DND-41 (cell line): ENCODE data around the gene RNF43.

Source experiments
- ATAC-seq: fragments of 200-7000 bp; cut with Tn5 transposase; 3 replicates; pipeline ENCODE4 v1.9.1; 2021; ENCODE audit warnings: low read depth; ENCODE audit not compliant: insufficient read depth
- DNase-seq: peaks from one replicate; pipeline ENCODE4 v3.0.0-alpha.2; 2020
- H2AFZ ChIP-seq: 2 replicates; pipeline ENCODE4 v1.6.0; 2012; ENCODE audit warnings: low read depth, low read length
- H3K27ac ChIP-seq: 2 replicates; pipeline ENCODE4 v1.5.1; 2012; ENCODE audit warnings: low read length, inconsistent platforms
- H3K27me3 ChIP-seq: fragments of 200-600 bp; sonication (generic); 2 replicates; pipeline ENCODE4 v1.6.0; 2012; ENCODE audit warnings: low read length, mild to moderate bottlenecking, inconsistent platforms; ENCODE audit not compliant: insufficient read depth, poor library complexity
- H3K36me3 ChIP-seq: 2 replicates; pipeline ENCODE4 v1.5.1; 2012; ENCODE audit warnings: low read length, inconsistent platforms; ENCODE audit not compliant: insufficient read depth
- H3K4me1 ChIP-seq: 2 replicates; pipeline ENCODE4 v1.5.1; 2012; ENCODE audit warnings: mild to moderate bottlenecking, low read length; ENCODE audit not compliant: insufficient read depth
- H3K4me2 ChIP-seq: 2 replicates; pipeline ENCODE4 v1.6.0; 2012; ENCODE audit warnings: mild to moderate bottlenecking, moderate library complexity, low read length, inconsistent platforms; ENCODE audit not compliant: insufficient read depth
- H3K4me3 ChIP-seq, 2 experiments: fragments of 200-600 bp in 1 of 2; shearing (Covaris generic) in 1 of 2; 2 replicates each; pipeline ENCODE4 v1.5.1; 2012 to 2016; ENCODE audit warnings: inconsistent platforms in 2 of 2, low read length in 2 of 2, mild to moderate bottlenecking in 2 of 2, low read depth in 1 of 2, moderate library complexity in 1 of 2
- H3K79me2 ChIP-seq: 2 replicates; pipeline ENCODE4 v1.6.0; 2012; ENCODE audit warnings: low read length, inconsistent platforms; ENCODE audit not compliant: insufficient read depth
- H3K9ac ChIP-seq: 2 replicates; pipeline ENCODE4 v1.6.0; 2012; ENCODE audit warnings: low read depth, mild to moderate bottlenecking, inconsistent platforms, low read length, moderate library complexity
- H3K9me3 ChIP-seq: 2 replicates; pipeline ENCODE4 v1.5.1; 2012; ENCODE audit warnings: low read length, moderate library complexity, mild to moderate bottlenecking, inconsistent platforms; ENCODE audit not compliant: insufficient read depth, severe bottlenecking
- H4K20me1 ChIP-seq: 2 replicates; pipeline ENCODE4 v1.6.0; 2012; ENCODE audit warnings: low read length; ENCODE audit not compliant: insufficient read depth
- CTCF ChIP-seq: IDR thresholded peaks from 2 replicates; pipeline ENCODE4 v1.5.1; 2012; ENCODE audit warnings: borderline replicate concordance, low read length, moderate library complexity, mild to moderate bottlenecking; ENCODE audit not compliant: poor library complexity, severe bottlenecking; ENCODE audit errors: extremely low read depth
- EZH2 ChIP-seq: IDR thresholded peaks from 3 replicates; pipeline ENCODE4 v1.6.1; 2012; ENCODE audit warnings: borderline replicate concordance, low read depth, mild to moderate bottlenecking, moderate library complexity, low read length, inconsistent platforms; ENCODE audit not compliant: severe bottlenecking

Gene RNF43

GRCh38 chr17:58396173-58396572, 21.2 kb downstream of the RNF43 start:
- H3K27me3 ChIP-seq = peaks cover 35% of the 10 kb centered on the region
- DNase-seq (no peak), ATAC-seq (no peak)
- no peak overlapping the region for H3K27ac ChIP-seq
- no peaks in the 10 kb centered on the region for H3K79me2 ChIP-seq
- no peak overlapping the region for H3K4me2 ChIP-seq
- TF ChIP-seq CTCF (no peak), EZH2 (no peak)
- H3K4me1 ChIP-seq = no peaks in the 10 kb centered on the region
- no peaks in the 10 kb centered on the region for H3K36me3 ChIP-seq
- no peaks in the 10 kb centered on the region for H4K20me1 ChIP-seq
- H3K9me3 ChIP-seq = no peaks in the 10 kb centered on the region
- H3K4me3 ChIP-seq = no peak overlapping the region
- no peak overlapping the region for H2AFZ ChIP-seq
- H3K9ac ChIP-seq = no peak overlapping the region

- ATAC-seq = no peak
- no peaks in the 10 kb centered on the region for H3K36me3 ChIP-seq
- no peaks in the 10 kb centered on the region for H4K20me1 ChIP-seq
- H2AFZ ChIP-seq = no peak overlapping the region
- TF ChIP-seq EZH2 (no peak), CTCF (no peak)
- peaks cover 29% of the 10 kb centered on the region for H3K27me3 ChIP-seq
- no peak for DNase-seq
- H3K4me1 ChIP-seq = no peaks in the 10 kb centered on the region
- H3K9me3 ChIP-seq = no peaks in the 10 kb centered on the region
- no peak overlapping the region for H3K27ac ChIP-seq
- H3K9ac ChIP-seq = no peak overlapping the region
- H3K4me2 ChIP-seq = no peak overlapping the region
- H3K79me2 ChIP-seq = no peaks in the 10 kb centered on the region
- H3K4me3 ChIP-seq = no peak overlapping the region
Observed at GRCh38 chr17:58394534-58395223, 22.7 kb downstream of the RNF43 start.

- no peak for TF ChIP-seq EZH2
- no peak for TF ChIP-seq CTCF
- Histone ChIP-seq H3K9ac (no peak overlapping the region), H3K4me1 (peaks cover 6% of the 10 kb centered on the region), H4K20me1 (no peaks in the 10 kb centered on the region), H2AFZ (no peak overlapping the region), H3K4me3 (no peak overlapping the region), H3K27me3 (peaks cover 19% of the 10 kb centered on the region), H3K79me2 (no peaks in the 10 kb centered on the region), H3K4me2 (no peak overlapping the region), H3K36me3 (no peaks in the 10 kb centered on the region), H3K9me3 (no peaks in the 10 kb centered on the region), H3K27ac (no peak overlapping the region)
- ATAC-seq (no peak), DNase-seq (no peak)
Observed at GRCh38 chr17:58391302-58391984, 25.9 kb downstream of the RNF43 start.
